GM23338 (cell line): ENCODE results near the gene LINC00305. TPM values are rescaled to one million over a fixed set of nuclear protein-coding genes. Genes with fewer than 3 reads are reported as not detected.

Source experiments
- ATAC-seq: fragments of 200-7000 bp; cut with Tn5 transposase; 3 replicates; pipeline ENCODE4 v1.9.1; 2020
- DNase-seq: peaks from one replicate; pipeline ENCODE4 v3.0.0-alpha.2; 2015; ENCODE audit warnings: low spot score
- H2AFZ ChIP-seq: fragments of 200-600 bp; sonication (generic); 2 replicates; pipeline ENCODE4 v1.8.0; 2016; ENCODE audit warnings: antibody characterized with exemption, mild to moderate bottlenecking, moderate library complexity
- H3F3A ChIP-seq: fragments of 200-600 bp; sonication (generic); replicated peaks from 2 replicates; pipeline ENCODE4 v1.8.0; 2017; ENCODE audit warnings: antibody characterized with exemption, mixed run types, low read depth
- H3K27ac ChIP-seq: fragments of 200-600 bp; sonication (generic); 2 replicates; pipeline ENCODE4 v1.6.1; 2016; ENCODE audit warnings: low read depth
- H3K27me3 ChIP-seq: fragments of 200-600 bp; sonication (generic); 2 replicates; pipeline ENCODE4 v1.8.0; 2016; ENCODE audit warnings: mild to moderate bottlenecking, mixed run types, moderate library complexity; ENCODE audit not compliant: insufficient read depth
- H3K36me3 ChIP-seq: fragments of 200-600 bp; sonication (generic); 2 replicates; pipeline ENCODE4 v1.8.0; 2016; ENCODE audit warnings: mild to moderate bottlenecking; ENCODE audit not compliant: insufficient read depth
- H3K4me1 ChIP-seq: fragments of 200-600 bp; sonication (generic); 2 replicates; pipeline ENCODE4 v1.8.0; 2016; ENCODE audit warnings: mild to moderate bottlenecking, moderate library complexity; ENCODE audit not compliant: insufficient read depth
- H3K4me2 ChIP-seq: fragments of 200-600 bp; sonication (generic); 2 replicates; pipeline ENCODE4 v1.7.1; 2017; ENCODE audit warnings: mixed run types
- H3K4me3 ChIP-seq: fragments of 200-600 bp; sonication (generic); 2 replicates; pipeline ENCODE4 v1.6.1; 2016; ENCODE audit warnings: mixed run types
- H3K79me2 ChIP-seq: fragments of 200-600 bp; sonication (generic); replicated peaks from 2 replicates; pipeline ENCODE4 v1.8.0; 2017; ENCODE audit warnings: mild to moderate bottlenecking; ENCODE audit not compliant: insufficient read depth
- H3K9me2 ChIP-seq: fragments of 200-600 bp; sonication (generic); 2 replicates; pipeline ENCODE4 v1.8.0; 2017; ENCODE audit not compliant: insufficient read depth
- H4K20me1 ChIP-seq: fragments of 200-600 bp; sonication (generic); replicated peaks from 2 replicates; pipeline ENCODE4 v1.8.0; 2017; ENCODE audit warnings: mild to moderate bottlenecking; ENCODE audit not compliant: insufficient read depth
- H3K27ac Mint-ChIP-seq: 2 replicates; pipeline ENCODE4 v1.8.0; 2020; ENCODE audit warnings: inconsistent platforms, mild to moderate bottlenecking, moderate library complexity, mixed read lengths
- H3K27me3 Mint-ChIP-seq: 3 replicates; pipeline ENCODE4 v1.8.0; 2022; ENCODE audit warnings: low read depth, mild to moderate bottlenecking, moderate library complexity, mixed read lengths, inconsistent platforms; ENCODE audit not compliant: insufficient read depth, poor library complexity
- H3K36me3 Mint-ChIP-seq: 3 replicates; pipeline ENCODE4 v1.8.0; 2021; ENCODE audit warnings: low read depth, mild to moderate bottlenecking, inconsistent platforms, moderate library complexity, mixed read lengths
- H3K4me1 Mint-ChIP-seq: 3 replicates; pipeline ENCODE4 v1.8.0; 2020; ENCODE audit warnings: mild to moderate bottlenecking, inconsistent platforms, mixed read lengths
- H3K4me3 Mint-ChIP-seq: 3 replicates; pipeline ENCODE4 v1.8.0; 2021; ENCODE audit warnings: moderate library complexity, mild to moderate bottlenecking, inconsistent platforms, mixed read lengths
- H3K9me3 Mint-ChIP-seq: 3 replicates; pipeline ENCODE4 v1.8.0; 2020; ENCODE audit warnings: moderate library complexity, mild to moderate bottlenecking, inconsistent platforms, mixed read lengths
- CREB1 ChIP-seq: fragments of 250-450 bp; sonication (Bioruptor Pico); IDR thresholded peaks from 2 replicates; pipeline ENCODE4 v1.5.0; 2020; ENCODE audit warnings: low read depth, mild to moderate bottlenecking, moderate library complexity
- CTCF ChIP-seq, 2 experiments: fragments of 200-600 bp in 1 of 2; sonication (generic) in 1 of 2; conservative IDR thresholded peaks; 2 replicates each; pipeline versions ENCODE4 v1.5.1 to v1.6.1; 2016 to 2017; ENCODE audit warnings: antibody characterized with exemption in 2 of 2, low read depth in 2 of 2, mild to moderate bottlenecking in 2 of 2, moderate library complexity in 1 of 2
- EZH2 ChIP-seq: fragments of 200-600 bp; sonication (generic); IDR thresholded peaks from one replicate; pipeline ENCODE4 v1.8.0; 2017; ENCODE audit warnings: antibody characterized with exemption, mild to moderate bottlenecking, low read depth; ENCODE audit not compliant: unreplicated experiment
- EZH2phosphoT487 ChIP-seq: fragments of 200-600 bp; sonication (generic); IDR thresholded peaks from one replicate; pipeline ENCODE4 v1.8.1; 2018; ENCODE audit warnings: antibody characterized with exemption; ENCODE audit not compliant: unreplicated experiment
- JUNB ChIP-seq: IDR thresholded peaks from one replicate; pipeline ENCODE4 v1.6.1; 2016; ENCODE audit warnings: antibody characterized with exemption; ENCODE audit not compliant: unreplicated experiment
- NANOG ChIP-seq: IDR thresholded peaks from 2 replicates; pipeline ENCODE4 v1.6.1; 2016; ENCODE audit warnings: antibody characterized with exemption, borderline replicate concordance
- POLR2AphosphoS5 ChIP-seq: IDR thresholded peaks from 2 replicates; pipeline ENCODE4 v1.6.1; 2016; ENCODE audit warnings: antibody characterized with exemption, low read depth
- STAT1 ChIP-seq: IDR thresholded peaks from one replicate; pipeline ENCODE4 v1.6.1; 2016; ENCODE audit warnings: antibody characterized with exemption; ENCODE audit not compliant: unreplicated experiment
- ZNF114 ChIP-seq: fragments of 250-450 bp; sonication (Bioruptor Pico); IDR thresholded peaks from 2 replicates; pipeline ENCODE4 v1.5.0; 2020; ENCODE audit warnings: mild to moderate bottlenecking, moderate library complexity
- ZNF331 ChIP-seq: fragments of 250-450 bp; sonication (Bioruptor Pico); IDR thresholded peaks from 2 replicates; pipeline ENCODE4 v1.5.0; 2020; ENCODE audit warnings: low read depth, mild to moderate bottlenecking, moderate library complexity
- polyA plus RNA-seq: library from polyadenylated mRNA; unstranded; fragments of >200 nt; fragmentation: Nextera tagmentation; extraction: Ambion mirVana; gene quantifications from 2 replicates; pipeline ENCODE4 v1.2.1, GENCODE V29; 2016
- total RNA-seq: library from RNA; depleted of rRNA; stranded (reverse); fragments of >200 nt; shearing (Covaris generic); gene quantifications from 2 replicates; pipeline ENCODE4 v1.2.3, GENCODE V29; 2014
- TF ChIP-seq, protein P1 (sequence below): IDR thresholded peaks from 2 replicates; pipeline ENCODE4 v1.6.1; 2016; ENCODE audit warnings: antibody characterized with exemption
- TF ChIP-seq, protein P2 (sequence below): fragments of 250-450 bp; sonication (Bioruptor Pico); IDR thresholded peaks from 2 replicates; pipeline ENCODE4 v1.5.0; 2020; ENCODE audit warnings: mild to moderate bottlenecking, moderate library complexity
- TF ChIP-seq, protein P3 (sequence below): IDR thresholded peaks from one replicate; pipeline ENCODE4 v1.6.1; 2018; ENCODE audit warnings: antibody characterized with exemption; ENCODE audit not compliant: unreplicated experiment

Gene LINC00305
- total and polyA plus RNA-seq, 2 experiments from 2014 or later = not detected

DNA sequence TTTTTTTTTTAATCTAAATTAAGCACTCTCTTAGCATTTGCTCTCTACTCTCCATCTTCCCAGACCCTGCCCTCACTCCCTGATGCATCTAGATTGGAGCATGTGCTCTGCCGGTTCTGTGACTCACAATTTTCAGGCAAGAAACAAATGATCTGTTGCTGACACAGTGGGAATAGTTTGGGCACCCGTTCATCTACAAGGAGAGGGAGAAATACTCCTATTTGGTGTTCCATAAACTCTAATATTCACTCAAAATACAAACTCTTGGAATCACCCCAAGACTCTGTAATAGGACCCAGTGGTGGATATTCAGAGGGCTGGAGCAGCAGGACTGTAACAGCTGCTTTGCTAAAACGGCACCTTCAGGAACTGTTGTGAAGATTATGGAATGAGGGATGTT, 37.1 kb upstream of the LINC00305 start:
- no peak overlapping the region for H3K4me3 Mint-ChIP-seq
- Histone ChIP-seq H3K27ac (no peak overlapping the region), H3K36me3 (no peaks in the 10 kb centered on the region), H3K4me2 (no peak overlapping the region), H3F3A (no peaks in the 10 kb centered on the region), H3K79me2 (no peaks in the 10 kb centered on the region), H2AFZ (peak overlapping the region; percentile 91), H3K4me3 (no peak overlapping the region), H3K4me1 (peaks cover 21% of the 10 kb centered on the region; the same call in 1 of the 2 replicates), H4K20me1 (no peaks in the 10 kb centered on the region), H3K27me3 (no peaks in the 10 kb centered on the region), H3K9me2 (peaks cover 11% of the 10 kb centered on the region)
- no peaks in the 10 kb centered on the region for H3K36me3 Mint-ChIP-seq
- peaks cover 1% of the 10 kb centered on the region for H3K27me3 Mint-ChIP-seq
- TF ChIP-seq, protein P1, sequence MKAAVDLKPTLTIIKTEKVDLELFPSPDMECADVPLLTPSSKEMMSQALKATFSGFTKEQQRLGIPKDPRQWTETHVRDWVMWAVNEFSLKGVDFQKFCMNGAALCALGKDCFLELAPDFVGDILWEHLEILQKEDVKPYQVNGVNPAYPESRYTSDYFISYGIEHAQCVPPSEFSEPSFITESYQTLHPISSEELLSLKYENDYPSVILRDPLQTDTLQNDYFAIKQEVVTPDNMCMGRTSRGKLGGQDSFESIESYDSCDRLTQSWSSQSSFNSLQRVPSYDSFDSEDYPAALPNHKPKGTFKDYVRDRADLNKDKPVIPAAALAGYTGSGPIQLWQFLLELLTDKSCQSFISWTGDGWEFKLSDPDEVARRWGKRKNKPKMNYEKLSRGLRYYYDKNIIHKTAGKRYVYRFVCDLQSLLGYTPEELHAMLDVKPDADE = no peak
- TF ChIP-seq CTCF (conservative IDR thresholded peaks at IDR 0.05; ENCODE audit: low read depth in 2 of 2) (no peak), CREB1 (no peak), POLR2AphosphoS5 (no peak), EZH2phosphoT487 (no peak), EZH2 (no peak), JUNB (no peak), ZNF331 (CRISPR knock-in tag) (no peak), STAT1 (no peak), NANOG (no peak), ZNF114 (CRISPR knock-in tag) (no peak)
- TF ChIP-seq, protein P2, sequence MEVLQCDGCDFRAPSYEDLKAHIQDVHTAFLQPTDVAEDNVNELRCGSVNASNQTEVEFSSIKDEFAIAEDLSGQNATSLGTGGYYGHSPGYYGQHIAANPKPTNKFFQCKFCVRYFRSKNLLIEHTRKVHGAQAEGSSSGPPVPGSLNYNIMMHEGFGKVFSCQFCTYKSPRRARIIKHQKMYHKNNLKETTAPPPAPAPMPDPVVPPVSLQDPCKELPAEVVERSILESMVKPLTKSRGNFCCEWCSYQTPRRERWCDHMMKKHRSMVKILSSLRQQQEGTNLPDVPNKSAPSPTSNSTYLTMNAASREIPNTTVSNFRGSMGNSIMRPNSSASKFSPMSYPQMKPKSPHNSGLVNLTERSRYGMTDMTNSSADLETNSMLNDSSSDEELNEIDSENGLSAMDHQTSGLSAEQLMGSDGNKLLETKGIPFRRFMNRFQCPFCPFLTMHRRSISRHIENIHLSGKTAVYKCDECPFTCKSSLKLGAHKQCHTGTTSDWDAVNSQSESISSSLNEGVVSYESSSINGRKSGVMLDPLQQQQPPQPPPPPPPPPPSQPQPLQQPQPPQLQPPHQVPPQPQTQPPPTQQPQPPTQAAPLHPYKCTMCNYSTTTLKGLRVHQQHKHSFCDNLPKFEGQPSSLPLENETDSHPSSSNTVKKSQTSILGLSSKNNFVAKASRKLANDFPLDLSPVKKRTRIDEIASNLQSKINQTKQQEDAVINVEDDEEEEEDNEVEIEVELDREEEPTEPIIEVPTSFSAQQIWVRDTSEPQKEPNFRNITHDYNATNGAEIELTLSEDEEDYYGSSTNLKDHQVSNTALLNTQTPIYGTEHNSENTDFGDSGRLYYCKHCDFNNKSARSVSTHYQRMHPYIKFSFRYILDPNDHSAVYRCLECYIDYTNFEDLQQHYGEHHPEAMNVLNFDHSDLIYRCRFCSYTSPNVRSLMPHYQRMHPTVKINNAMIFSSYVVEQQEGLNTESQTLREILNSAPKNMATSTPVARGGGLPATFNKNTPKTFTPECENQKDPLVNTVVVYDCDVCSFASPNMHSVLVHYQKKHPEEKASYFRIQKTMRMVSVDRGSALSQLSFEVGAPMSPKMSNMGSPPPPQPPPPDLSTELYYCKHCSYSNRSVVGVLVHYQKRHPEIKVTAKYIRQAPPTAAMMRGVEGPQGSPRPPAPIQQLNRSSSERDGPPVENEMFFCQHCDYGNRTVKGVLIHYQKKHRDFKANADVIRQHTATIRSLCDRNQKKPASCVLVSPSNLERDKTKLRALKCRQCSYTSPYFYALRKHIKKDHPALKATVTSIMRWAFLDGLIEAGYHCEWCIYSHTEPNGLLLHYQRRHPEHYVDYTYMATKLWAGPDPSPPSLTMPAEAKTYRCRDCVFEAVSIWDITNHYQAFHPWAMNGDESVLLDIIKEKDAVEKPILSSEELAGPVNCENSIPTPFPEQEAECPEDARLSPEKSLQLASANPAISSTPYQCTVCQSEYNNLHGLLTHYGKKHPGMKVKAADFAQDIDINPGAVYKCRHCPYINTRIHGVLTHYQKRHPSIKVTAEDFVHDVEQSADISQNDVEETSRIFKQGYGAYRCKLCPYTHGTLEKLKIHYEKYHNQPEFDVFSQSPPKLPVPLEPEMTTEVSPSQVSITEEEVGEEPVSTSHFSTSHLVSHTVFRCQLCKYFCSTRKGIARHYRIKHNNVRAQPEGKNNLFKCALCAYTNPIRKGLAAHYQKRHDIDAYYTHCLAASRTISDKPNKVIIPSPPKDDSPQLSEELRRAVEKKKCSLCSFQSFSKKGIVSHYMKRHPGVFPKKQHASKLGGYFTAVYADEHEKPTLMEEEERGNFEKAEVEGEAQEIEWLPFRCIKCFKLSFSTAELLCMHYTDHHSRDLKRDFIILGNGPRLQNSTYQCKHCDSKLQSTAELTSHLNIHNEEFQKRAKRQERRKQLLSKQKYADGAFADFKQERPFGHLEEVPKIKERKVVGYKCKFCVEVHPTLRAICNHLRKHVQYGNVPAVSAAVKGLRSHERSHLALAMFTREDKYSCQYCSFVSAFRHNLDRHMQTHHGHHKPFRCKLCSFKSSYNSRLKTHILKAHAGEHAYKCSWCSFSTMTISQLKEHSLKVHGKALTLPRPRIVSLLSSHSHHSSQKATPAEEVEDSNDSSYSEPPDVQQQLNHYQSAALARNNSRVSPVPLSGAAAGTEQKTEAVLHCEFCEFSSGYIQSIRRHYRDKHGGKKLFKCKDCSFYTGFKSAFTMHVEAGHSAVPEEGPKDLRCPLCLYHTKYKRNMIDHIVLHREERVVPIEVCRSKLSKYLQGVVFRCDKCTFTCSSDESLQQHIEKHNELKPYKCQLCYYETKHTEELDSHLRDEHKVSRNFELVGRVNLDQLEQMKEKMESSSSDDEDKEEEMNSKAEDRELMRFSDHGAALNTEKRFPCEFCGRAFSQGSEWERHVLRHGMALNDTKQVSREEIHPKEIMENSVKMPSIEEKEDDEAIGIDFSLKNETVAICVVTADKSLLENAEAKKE (CRISPR knock-in tag) = no peak
- TF ChIP-seq, protein P3, sequence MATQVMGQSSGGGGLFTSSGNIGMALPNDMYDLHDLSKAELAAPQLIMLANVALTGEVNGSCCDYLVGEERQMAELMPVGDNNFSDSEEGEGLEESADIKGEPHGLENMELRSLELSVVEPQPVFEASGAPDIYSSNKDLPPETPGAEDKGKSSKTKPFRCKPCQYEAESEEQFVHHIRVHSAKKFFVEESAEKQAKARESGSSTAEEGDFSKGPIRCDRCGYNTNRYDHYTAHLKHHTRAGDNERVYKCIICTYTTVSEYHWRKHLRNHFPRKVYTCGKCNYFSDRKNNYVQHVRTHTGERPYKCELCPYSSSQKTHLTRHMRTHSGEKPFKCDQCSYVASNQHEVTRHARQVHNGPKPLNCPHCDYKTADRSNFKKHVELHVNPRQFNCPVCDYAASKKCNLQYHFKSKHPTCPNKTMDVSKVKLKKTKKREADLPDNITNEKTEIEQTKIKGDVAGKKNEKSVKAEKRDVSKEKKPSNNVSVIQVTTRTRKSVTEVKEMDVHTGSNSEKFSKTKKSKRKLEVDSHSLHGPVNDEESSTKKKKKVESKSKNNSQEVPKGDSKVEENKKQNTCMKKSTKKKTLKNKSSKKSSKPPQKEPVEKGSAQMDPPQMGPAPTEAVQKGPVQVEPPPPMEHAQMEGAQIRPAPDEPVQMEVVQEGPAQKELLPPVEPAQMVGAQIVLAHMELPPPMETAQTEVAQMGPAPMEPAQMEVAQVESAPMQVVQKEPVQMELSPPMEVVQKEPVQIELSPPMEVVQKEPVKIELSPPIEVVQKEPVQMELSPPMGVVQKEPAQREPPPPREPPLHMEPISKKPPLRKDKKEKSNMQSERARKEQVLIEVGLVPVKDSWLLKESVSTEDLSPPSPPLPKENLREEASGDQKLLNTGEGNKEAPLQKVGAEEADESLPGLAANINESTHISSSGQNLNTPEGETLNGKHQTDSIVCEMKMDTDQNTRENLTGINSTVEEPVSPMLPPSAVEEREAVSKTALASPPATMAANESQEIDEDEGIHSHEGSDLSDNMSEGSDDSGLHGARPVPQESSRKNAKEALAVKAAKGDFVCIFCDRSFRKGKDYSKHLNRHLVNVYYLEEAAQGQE = no peak
- DNase-seq (no peak), ATAC-seq (no peak)
- H3K9me3 Mint-ChIP-seq = no peaks in the 10 kb centered on the region
- H3K27ac Mint-ChIP-seq = no peak overlapping the region
- peaks cover 20% of the 10 kb centered on the region for H3K4me1 Mint-ChIP-seq
